NCI-H524 (cell line): Measurements from ENCODE around the gene GRPEL2.

ENCODE experiments used
- DNase-seq, 2 experiments: peaks; one replicate each; lab custom pipeline; 2025; lab: John Stamatoyannopoulos, UW

The GRPEL2 gene

GRCh38 chr5:149345147-149345891, at the start of gene GRPEL2:
TSS of gene GRPEL2 (plus strand) at chr5:149345499. CDS start at chr5:149345540, 41 bp downstream.
- DNase-seq, result peak; percentile 92 to 97

GRCh38 chr5:149297340-149298025, 47.8 kb upstream of the GRPEL2 start:
- DNase-seq, result no peak

GRCh38 chr5:149298163-149298562, 47.1 kb upstream of the GRPEL2 start:
- DNase-seq, result no peak

GRCh38 chr5:149298842-149299404, 46.4 kb upstream of the GRPEL2 start:
- DNase-seq, result no peak

GRCh38 chr5:149299451-149300054, 45.7 kb upstream of the GRPEL2 start:
- no peak for DNase-seq

GRCh38 chr5:149300441-149300840, 44.9 kb upstream of the GRPEL2 start:
- DNase-seq, result no peak

- DNase-seq, result no peak
These were observed 44.1 kb upstream of the GRPEL2 start for GRCh38 chr5:149301049-149301743.

- no peak for DNase-seq
These were observed 43.4 kb upstream of the GRPEL2 start for GRCh38 chr5:149301744-149302380.

- DNase-seq, result no peak
These were observed 42.7 kb upstream of the GRPEL2 start for GRCh38 chr5:149302641-149303040.

- no peak for DNase-seq
These were observed 42.1 kb upstream of the GRPEL2 start for GRCh38 chr5:149303210-149303609.

- DNase-seq, result peak in 1 of 2 experiments; percentile 29
These were observed 40.9 kb upstream of the GRPEL2 start for GRCh38 chr5:149304195-149305078.

GRCh38 chr5:149309354-149309753, 35.9 kb upstream of the GRPEL2 start:
- DNase-seq, result no peak

GRCh38 chr5:149310488-149310887, 34.8 kb upstream of the GRPEL2 start:
- DNase-seq, result no peak

GRCh38 chr5:149310947-149311658, 34.2 kb upstream of the GRPEL2 start:
- peak; percentile 86 to 93 for DNase-seq

GRCh38 chr5:149313151-149313841, 32.0 kb upstream of the GRPEL2 start:
- DNase-seq, result no peak

- DNase-seq, result peak; percentile 92 to 97
These were observed 30.7 kb upstream of the GRPEL2 start for GRCh38 chr5:149314571-149315111.

- DNase-seq, result no peak
These were observed 29.5 kb upstream of the GRPEL2 start for GRCh38 chr5:149315753-149316152.

GRCh38 chr5:149317281-149318048, 27.8 kb upstream of the GRPEL2 start:
- peak; percentile 18 to 54 for DNase-seq
